BLaER1 (cell line): ENCODE data around the gene NUP62CL.

ENCODE experiments used
- H3K27ac ChIP-seq: shearing (Covaris generic); formaldehyde crosslinking; 2 replicates; pipeline ENCODE4 v1.8.1; 2022
- H3K27me3 ChIP-seq: shearing (Covaris generic); formaldehyde crosslinking; 2 replicates; pipeline ENCODE4 v1.8.1; 2022
- H3K36me3 ChIP-seq: shearing (Covaris generic); formaldehyde crosslinking; 2 replicates; pipeline ENCODE4 v1.8.1; 2022
- H3K4me1 ChIP-seq: shearing (Covaris generic); formaldehyde crosslinking; 2 replicates; pipeline ENCODE4 v1.8.1; 2022
- H3K4me2 ChIP-seq: shearing (Covaris generic); formaldehyde crosslinking; 2 replicates; pipeline ENCODE4 v1.8.1; 2022
- H3K4me3 ChIP-seq: shearing (Covaris generic); formaldehyde crosslinking; 2 replicates; pipeline ENCODE4 v1.8.1; 2022
- H3K9ac ChIP-seq: shearing (Covaris generic); formaldehyde crosslinking; 2 replicates; pipeline ENCODE4 v1.8.1; 2022
- H3K9me3 ChIP-seq: shearing (Covaris generic); formaldehyde crosslinking; 2 replicates; pipeline ENCODE4 v1.8.1; 2022
- H4K20me1 ChIP-seq: shearing (Covaris generic); formaldehyde crosslinking; 2 replicates; pipeline ENCODE4 v1.8.1; 2022
- Cebpa-rat ChIP-seq: shearing (Covaris generic); IDR thresholded peaks from 2 replicates; pipeline ENCODE4 v1.8.1; 2022

Gene NUP62CL

GRCh38 chrX:107107459-107107858, 98.8 kb downstream of the NUP62CL start:
- 0 out of 2 replicates have a peak overlapping the region, but pooled peaks have one; percentile 16 for H3K4me2 ChIP-seq
- peaks cover 3% of the 10 kb centered on the region; the same call in 1 of the 2 replicates for H3K9me3 ChIP-seq
- H3K36me3 ChIP-seq = peaks cover 38% of the 10 kb centered on the region
- no peak for TF ChIP-seq Cebpa-rat
- H3K27ac ChIP-seq = no peak overlapping the region
- H4K20me1 ChIP-seq = 0 out of 2 replicates have a peak, but pooled peaks cover 3% of the 10 kb centered on the region
- no peak overlapping the region for H3K9ac ChIP-seq
- H3K27me3 ChIP-seq = peaks cover 40% of the 10 kb centered on the region
- H3K4me1 ChIP-seq = 0 out of 2 replicates have a peak, but pooled peaks cover 5% of the 10 kb centered on the region
- no peak overlapping the region for H3K4me3 ChIP-seq

GRCh38 chrX:107102980-107103379, 103.3 kb downstream of the NUP62CL start:
- TF ChIP-seq Cebpa-rat = no peak
- peaks cover 50% of the 10 kb centered on the region for H3K36me3 ChIP-seq
- 0 out of 2 replicates have a peak, but pooled peaks cover 5% of the 10 kb centered on the region for H3K4me1 ChIP-seq
- H3K4me2 ChIP-seq = no peak overlapping the region
- H3K9me3 ChIP-seq = no peaks in the 10 kb centered on the region
- peaks cover 18% of the 10 kb centered on the region; the same call in 1 of the 2 replicates for H4K20me1 ChIP-seq
- H3K4me3 ChIP-seq = no peak overlapping the region
- peaks cover 56% of the 10 kb centered on the region for H3K27me3 ChIP-seq
- H3K9ac ChIP-seq = no peak overlapping the region
- no peak overlapping the region for H3K27ac ChIP-seq

- Histone ChIP-seq H3K4me2 (no peak overlapping the region), H4K20me1 (no peaks in the 10 kb centered on the region), H3K4me3 (no peak overlapping the region)
Measured at GRCh38 chrX:107076158-107076557, 130.1 kb downstream of the NUP62CL start.

More at GRCh38 chrX:107076158-107076557, 130.1 kb downstream of the NUP62CL start:
- no peaks in the 10 kb centered on the region for H3K4me1 ChIP-seq
- no peaks in the 10 kb centered on the region for H3K36me3 ChIP-seq
- H3K9ac ChIP-seq = no peak overlapping the region
- peaks cover 21% of the 10 kb centered on the region for H3K27me3 ChIP-seq
- H3K27ac ChIP-seq = no peak overlapping the region
- peaks cover 52% of the 10 kb centered on the region for H3K9me3 ChIP-seq
- TF ChIP-seq Cebpa-rat = no peak
